Hair follicle dermal papilla cell (primary cell): Measurements from ENCODE around the gene SP4. TPM values are rescaled to one million over a fixed set of nuclear protein-coding genes. Genes with fewer than 3 reads are reported as not detected.

ENCODE experiments used
- small RNA-seq: library from RNA; depleted of rRNA; stranded (forward); fragments of <200 nt; gene quantifications from one replicate; pipeline ENCODE3, GENCODE V24; 2012
- total RNA-seq: library from RNA; depleted of rRNA; stranded (reverse); fragments of >200 nt; gene quantifications from 2 replicates; pipeline ENCODE4 v1.2.3, GENCODE V29; 2012

SP4 gene
- 4.7 and 5.5 TPM in 2 replicates for total RNA-seq

DNA sequence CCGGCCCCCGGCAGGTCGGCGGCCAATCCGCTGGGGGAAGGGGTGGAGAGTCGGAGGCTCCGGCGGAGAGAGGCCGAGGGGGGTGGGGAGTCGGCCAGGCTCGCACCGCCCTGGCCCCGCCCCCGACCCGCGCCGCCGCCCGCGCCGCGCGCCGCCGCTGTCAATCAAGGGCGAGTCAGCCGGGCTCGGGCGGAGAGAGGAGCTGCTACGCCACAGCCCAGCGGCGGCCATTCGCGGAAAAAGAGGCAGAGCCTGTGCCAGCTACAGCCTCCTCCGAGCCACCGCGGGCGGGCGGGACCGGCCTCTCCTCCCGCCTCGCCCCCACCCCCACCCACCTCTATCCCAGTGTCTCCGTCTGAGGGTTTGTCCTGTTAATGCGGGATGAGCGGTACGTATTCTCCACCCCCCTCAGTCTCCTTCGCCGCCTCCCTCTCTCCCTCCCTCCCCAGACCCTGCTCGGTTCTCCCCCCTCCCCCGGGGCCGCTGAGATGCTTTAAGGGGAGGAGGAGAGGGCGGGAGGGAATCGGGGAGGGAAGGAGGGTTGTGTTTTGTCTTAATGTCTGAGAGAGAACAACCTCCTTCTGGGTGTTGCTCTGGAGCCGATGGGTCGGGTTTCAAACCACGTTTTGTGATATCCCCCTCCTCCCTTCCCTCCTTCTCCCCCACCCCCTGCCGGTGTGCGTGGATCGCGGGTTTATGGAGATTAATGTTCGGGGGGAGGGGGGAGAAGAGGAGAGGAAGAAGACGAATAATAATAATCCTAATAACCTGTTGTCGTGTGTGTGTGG is at the start of gene SP4:
TSS of gene SP4 (plus strand) at position 213 of the 788 bp plus-strand sequence. CDS start at position 382, 169 bp downstream.

DNA sequence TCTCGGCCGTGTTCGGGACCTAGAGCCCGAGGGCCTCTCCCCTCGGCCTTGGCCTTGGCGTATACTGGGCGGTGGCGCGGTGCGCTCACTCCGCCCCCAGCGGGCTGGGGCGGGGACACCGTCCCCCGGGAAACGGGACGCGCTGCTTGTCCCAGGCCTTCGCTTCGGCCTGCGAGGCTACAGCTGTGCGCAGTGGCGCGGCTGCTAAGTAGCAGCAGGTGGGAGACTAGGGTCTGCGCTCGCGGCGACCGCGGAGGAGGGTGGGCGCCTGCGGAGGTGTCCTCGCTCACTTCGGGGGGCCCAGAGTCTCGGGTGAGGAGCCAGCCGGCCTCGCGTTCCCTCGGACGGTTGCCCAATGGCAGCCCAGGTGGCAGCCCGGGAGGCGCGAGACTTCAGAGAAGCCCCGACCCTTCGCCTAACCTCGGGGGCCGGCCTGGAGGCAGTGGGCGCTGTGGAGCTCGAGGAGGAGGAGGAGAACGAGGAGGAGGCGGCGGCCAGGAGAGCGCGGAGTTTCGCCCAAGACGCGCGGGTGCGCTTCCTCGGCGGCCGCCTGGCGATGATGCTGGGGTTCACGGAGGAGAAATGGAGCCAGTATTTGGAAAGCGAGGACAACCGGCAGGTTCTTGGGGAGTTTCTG is 115.1 kb downstream of the SP4 start, which contains the start of gene DNAH11:
TSS of gene DNAH11 (plus strand) at position 149 of the 637 bp plus-strand sequence. CDS start at position 356, 207 bp downstream.

Small RNA genes lying within 50 kb of the gene (small RNA-seq; reads per million reads assigned to genes)
- gene MIR1183 (not detected), gene RNU1-15P (not detected)

Other genes starting within 250 kb of the SP4 start
- gene DNAH11, start 115.0 kb downstream of the SP4 start, total RNA-seq = 0.32 TPM in 1 of 2 replicates, not detected in the other